Hepatocyte (in vitro differentiated cells): ENCODE results near the gene CCDC192. TPM values are rescaled to one million over a fixed set of nuclear protein-coding genes. Genes with fewer than 3 reads are reported as not detected.

ENCODE experiments used
- DNase-seq: peaks from one replicate; pipeline ENCODE4 v3.0.0-alpha.2; 2016; ENCODE audit warnings: low spot score
- H2AFZ ChIP-seq: fragments of 200-600 bp; sonication (generic); 2 replicates; pipeline ENCODE4 v1.6.0; 2016; ENCODE audit warnings: antibody characterized with exemption, mild to moderate bottlenecking
- H3K27ac ChIP-seq: fragments of 200-600 bp; sonication (generic); 2 replicates; pipeline ENCODE4 v1.5.1; 2016; ENCODE audit warnings: mild to moderate bottlenecking
- H3K27me3 ChIP-seq: fragments of 200-600 bp; sonication (generic); 2 replicates; pipeline ENCODE4 v1.6.1; 2016
- H3K36me3 ChIP-seq: fragments of 200-600 bp; sonication (generic); replicated peaks from 2 replicates; pipeline ENCODE4 v1.5.1; 2016; ENCODE audit warnings: low read depth; ENCODE audit not compliant: insufficient read depth
- H3K4me1 ChIP-seq: fragments of 200-600 bp; sonication (generic); 2 replicates; pipeline ENCODE4 v1.5.1; 2016; ENCODE audit warnings: mild to moderate bottlenecking, moderate library complexity; ENCODE audit not compliant: insufficient read depth
- H3K4me2 ChIP-seq: fragments of 200-600 bp; sonication (generic); 2 replicates; pipeline ENCODE4 v1.6.0; 2016
- H3K4me3 ChIP-seq: fragments of 200-600 bp; sonication (generic); 2 replicates; pipeline ENCODE4 v1.5.1; 2016; ENCODE audit warnings: mild to moderate bottlenecking
- H3K79me2 ChIP-seq: fragments of 200-600 bp; sonication (generic); 2 replicates; pipeline ENCODE4 v1.6.0; 2017; ENCODE audit warnings: mild to moderate bottlenecking
- H3K9me2 ChIP-seq: fragments of 200-600 bp; sonication (generic); replicated peaks from 2 replicates; pipeline ENCODE4 v1.6.0; 2017; ENCODE audit warnings: mild to moderate bottlenecking; ENCODE audit not compliant: insufficient read depth
- H3K9me3 ChIP-seq: fragments of 200-600 bp; sonication (generic); 2 replicates; pipeline ENCODE4 v1.5.1; 2016; ENCODE audit warnings: low read depth, mild to moderate bottlenecking
- H4K20me1 ChIP-seq: fragments of 200-600 bp; sonication (generic); 2 replicates; pipeline ENCODE4 v1.6.0; 2016; ENCODE audit warnings: mild to moderate bottlenecking; ENCODE audit not compliant: insufficient read depth, poor library complexity, severe bottlenecking
- CTCF ChIP-seq: fragments of 200-600 bp; sonication (generic); IDR thresholded peaks from 2 replicates; pipeline ENCODE4 v1.5.1; 2016; ENCODE audit warnings: antibody characterized with exemption, mild to moderate bottlenecking; ENCODE audit not compliant: poor library complexity
- EZH2 ChIP-seq: fragments of 200-600 bp; sonication (generic); IDR thresholded peaks from 2 replicates; pipeline ENCODE4 v1.6.1; 2016; ENCODE audit warnings: antibody characterized with exemption, mild to moderate bottlenecking, borderline replicate concordance
- EZH2phosphoT487 ChIP-seq: fragments of 200-600 bp; sonication (generic); IDR thresholded peaks from one replicate; pipeline ENCODE4 v1.6.1; 2018; ENCODE audit warnings: antibody characterized with exemption, mild to moderate bottlenecking, low read depth, moderate library complexity; ENCODE audit not compliant: unreplicated experiment, severe bottlenecking
- WGBS: methylation state at CpG from one replicate; pipeline ENCODE4 v1.1.6; 2016; ENCODE audit warnings: low lambda C conversion rate; ENCODE audit errors: missing lambda C conversion rate; 5-methylcytosine and 5-hydroxymethylcytosine counted together
- polyA plus RNA-seq: library from polyadenylated mRNA; unstranded; fragments of >200 nt; fragmentation: Nextera tagmentation; extraction: Ambion mirVana; gene quantifications from 2 replicates; pipeline ENCODE4 v1.2.1, GENCODE V29; 2016
- total RNA-seq: library from RNA; depleted of rRNA; stranded (reverse); fragments of >200 nt; gene quantifications from 2 replicates; pipeline ENCODE4 v1.2.3, GENCODE V29; 2014

Gene CCDC192
- total and polyA plus RNA-seq, 2 experiments from 2014 or later, result 0.39 TPM; not detected in 1

- Histone ChIP-seq H3K27me3 (no peaks in the 10 kb centered on the region), H3K9me3 (no peaks in the 10 kb centered on the region), H3K4me3 (no peak overlapping the region), H3K79me2 (no peaks in the 10 kb centered on the region), H3K36me3 (no peaks in the 10 kb centered on the region), H2AFZ (no peak overlapping the region), H3K4me1 (no peaks in the 10 kb centered on the region), H3K4me2 (no peak overlapping the region), H3K9me2 (no peaks in the 10 kb centered on the region), H4K20me1 (no peaks in the 10 kb centered on the region), H3K27ac (no peak overlapping the region)
- 84% methylated on average over 4 of the region's 4 CpGs for WGBS
- TF ChIP-seq EZH2phosphoT487 (no peak), CTCF (peak; percentile 43), EZH2 (no peak)
- peak; percentile 59 for DNase-seq
Observed at GRCh38 chr5:127878174-127878750, 175.1 kb downstream of the CCDC192 start.

GRCh38 chr5:127884416-127884815, 181.2 kb downstream of the CCDC192 start:
- no peaks in the 10 kb centered on the region for H3K79me2 ChIP-seq
- H3K4me2 ChIP-seq, result no peak overlapping the region
- H3K4me3 ChIP-seq, result no peak overlapping the region
- WGBS, result 83% methylated on average over 1 of the region's 1 CpG
- H2AFZ ChIP-seq, result no peak overlapping the region
- no peaks in the 10 kb centered on the region for H3K9me3 ChIP-seq
- DNase-seq, result no peak
- no peaks in the 10 kb centered on the region for H4K20me1 ChIP-seq
- H3K27me3 ChIP-seq, result no peaks in the 10 kb centered on the region
- H3K36me3 ChIP-seq, result no peaks in the 10 kb centered on the region
- H3K4me1 ChIP-seq, result peaks cover 8% of the 10 kb centered on the region
- no peak for TF ChIP-seq CTCF
- TF ChIP-seq EZH2phosphoT487, result no peak
- no peak overlapping the region for H3K27ac ChIP-seq
- H3K9me2 ChIP-seq, result no peaks in the 10 kb centered on the region

- 61% methylated on average over 1 of the region's 1 CpG for WGBS
Observed at GRCh38 chr5:127885176-127885575, 182.0 kb downstream of the CCDC192 start.

GRCh38 chr5:127886081-127886480, 182.9 kb downstream of the CCDC192 start:
- H3K9me2 ChIP-seq, result no peaks in the 10 kb centered on the region
- no peaks in the 10 kb centered on the region for H3K36me3 ChIP-seq
- no peak overlapping the region for H3K4me3 ChIP-seq
- no peak for TF ChIP-seq EZH2
- no peak for TF ChIP-seq EZH2phosphoT487
- no peak for TF ChIP-seq CTCF
- no peaks in the 10 kb centered on the region for H3K9me3 ChIP-seq
- no peaks in the 10 kb centered on the region for H3K79me2 ChIP-seq
- no peak overlapping the region for H2AFZ ChIP-seq
- H4K20me1 ChIP-seq, result no peaks in the 10 kb centered on the region
- DNase-seq, result no peak
- H3K27me3 ChIP-seq, result no peaks in the 10 kb centered on the region
- H3K27ac ChIP-seq, result no peak overlapping the region
- peak overlapping the region; percentile 56 for H3K4me2 ChIP-seq
- 61% methylated on average over 3 of the region's 3 CpGs for WGBS
- H3K4me1 ChIP-seq, result peaks cover 8% of the 10 kb centered on the region

More at GRCh38 chr5:127885176-127885575, 182.0 kb downstream of the CCDC192 start:
- peak overlapping the region; percentile 13 for H3K4me2 ChIP-seq
- peaks cover 8% of the 10 kb centered on the region for H3K4me1 ChIP-seq
- H3K27ac ChIP-seq, result no peak overlapping the region
- TF ChIP-seq EZH2, result no peak
- no peaks in the 10 kb centered on the region for H3K9me2 ChIP-seq
- no peaks in the 10 kb centered on the region for H4K20me1 ChIP-seq
- H3K36me3 ChIP-seq, result no peaks in the 10 kb centered on the region
- no peak for DNase-seq
- no peak overlapping the region for H3K4me3 ChIP-seq
- H2AFZ ChIP-seq, result no peak overlapping the region
- no peaks in the 10 kb centered on the region for H3K27me3 ChIP-seq
- no peaks in the 10 kb centered on the region for H3K79me2 ChIP-seq
- H3K9me3 ChIP-seq, result no peaks in the 10 kb centered on the region
